HG03175 (cell line): Measurements from ENCODE around the gene FKBP4.

Experiments used
- ATAC-seq: cut with Tn5 transposase; IDR thresholded peaks from one replicate; pipeline ENCODE4 v1.9.1; 2021; ENCODE audit warnings: mild to moderate bottlenecking, moderate library complexity; ENCODE audit not compliant: unreplicated experiment

FKBP4 gene

GRCh38 chr12:2844786-2845185 is 50.0 kb downstream of the FKBP4 start:
- no peak for ATAC-seq

- no peak for ATAC-seq
Measured at GRCh38 chr12:2845280-2845679, 50.5 kb downstream of the FKBP4 start.

- ATAC-seq, result no peak
Measured at GRCh38 chr12:2851931-2852330, 57.2 kb downstream of the FKBP4 start.

- no peak for ATAC-seq
Measured at GRCh38 chr12:2853626-2854025, 58.9 kb downstream of the FKBP4 start.
